ENCODE results near the gene ADK. TPM values are rescaled to one million over a fixed set of nuclear protein-coding genes. Genes with fewer than 3 reads are reported as not detected.
A peak's percentile ranks its signal among the peaks of the same experiment; 100 is the strongest.

The ADK gene
- total RNA-seq, 4 donors from 2014 or later: 15.9 to 28.8 (median 23.3) TPM

- no peak for DNase-seq
- intact Hi-C loops (cut with DNase I; ENCODE audit: low total_unique reads) (no loop called here), in situ Hi-C loops (cut with MboI; ENCODE audit: low sequenced_read_pairs in 4 of 4) (no loop called here)
- Histone ChIP-seq H3K4me1 (peaks cover 0 to 7% of the 10 kb centered on the region in 2 donors), H3K27me3 (no peaks in the 10 kb centered on the region), H3K4me3 (no peak overlapping the region), H3K36me3 (no peaks in the 10 kb centered on the region), H3K9me3 (no peaks in the 10 kb centered on the region), H3K27ac (no peak overlapping the region)
- no peak for ATAC-seq
- no peak for TF ChIP-seq CTCF (IDR thresholded peaks at IDR 0.05 in 4 of 5, conservative IDR thresholded peaks at IDR 0.05 in 1 of 5)
- no peak for TF ChIP-seq POLR2A (IDR thresholded peaks at IDR 0.05)
Measured at GRCh38 chr10:74419491-74419951, 268.5 kb downstream of the ADK start.

- peaks cover 0 to 7% of the 10 kb centered on the region in 2 donors for H3K4me1 ChIP-seq
- ATAC-seq (no peak), DNase-seq (no peak)
- in situ Hi-C loops (cut with MboI; ENCODE audit: low sequenced_read_pairs in 4 of 4) (no loop called here), intact Hi-C loops (cut with DNase I; ENCODE audit: low total_unique reads) (no loop called here)
- H3K9me3 ChIP-seq: no peaks in the 10 kb centered on the region
- H3K27me3 ChIP-seq: no peaks in the 10 kb centered on the region
- peak in 2 of 5 experiments; percentile 19 to 34 for TF ChIP-seq CTCF (IDR thresholded peaks at IDR 0.05 in 4 of 5, conservative IDR thresholded peaks at IDR 0.05 in 1 of 5)
- TF ChIP-seq POLR2A (IDR thresholded peaks at IDR 0.05): no peak
- no peak overlapping the region for H3K4me3 ChIP-seq
- no peaks in the 10 kb centered on the region for H3K36me3 ChIP-seq
- H3K27ac ChIP-seq: no peak overlapping the region
Measured at GRCh38 chr10:74419958-74420375, 268.9 kb downstream of the ADK start.

- no peaks in the 10 kb centered on the region for H3K4me1 ChIP-seq
- no peak overlapping the region for H3K27ac ChIP-seq
- H3K9me3 ChIP-seq: no peaks in the 10 kb centered on the region
- H3K4me3 ChIP-seq: no peak overlapping the region
- no peaks in the 10 kb centered on the region for H3K27me3 ChIP-seq
- H3K36me3 ChIP-seq: no peaks in the 10 kb centered on the region
- TF ChIP-seq CTCF (IDR thresholded peaks at IDR 0.05 in 4 of 5, conservative IDR thresholded peaks at IDR 0.05 in 1 of 5) (no peak), POLR2A (IDR thresholded peaks at IDR 0.05) (no peak)
- in situ Hi-C loops (cut with MboI; ENCODE audit: low sequenced_read_pairs in 4 of 4) (no loop called here), intact Hi-C loops (cut with DNase I; ENCODE audit: low total_unique reads) (no loop called here)
- no peak for ATAC-seq
- no peak for DNase-seq
Measured at GRCh38 chr10:74424565-74424964, 273.5 kb downstream of the ADK start.

GRCh38 chr10:74425456-74426001 is 274.5 kb downstream of the ADK start:
- ATAC-seq (no peak), DNase-seq (no peak)
- in situ Hi-C loops (cut with MboI; ENCODE audit: low sequenced_read_pairs in 4 of 4) (no loop called here), intact Hi-C loops (cut with DNase I; ENCODE audit: low total_unique reads) (no loop called here)
- Histone ChIP-seq H3K4me3 (no peak overlapping the region), H3K27me3 (no peaks in the 10 kb centered on the region), H3K4me1 (no peaks in the 10 kb centered on the region), H3K27ac (no peak overlapping the region), H3K36me3 (no peaks in the 10 kb centered on the region), H3K9me3 (no peaks in the 10 kb centered on the region)
- TF ChIP-seq CTCF (IDR thresholded peaks at IDR 0.05 in 4 of 5, conservative IDR thresholded peaks at IDR 0.05 in 1 of 5): no peak
- no peak for TF ChIP-seq POLR2A (IDR thresholded peaks at IDR 0.05)

- DNase-seq (no peak), ATAC-seq (no peak)
- Histone ChIP-seq H3K27me3 (no peaks in the 10 kb centered on the region), H3K27ac (no peak overlapping the region), H3K4me3 (no peak overlapping the region), H3K9me3 (no peaks in the 10 kb centered on the region), H3K4me1 (no peaks in the 10 kb centered on the region), H3K36me3 (no peaks in the 10 kb centered on the region)
- intact Hi-C loops (cut with DNase I; ENCODE audit: low total_unique reads) (no loop called here), in situ Hi-C loops (cut with MboI; ENCODE audit: low sequenced_read_pairs in 4 of 4) (no loop called here)
- TF ChIP-seq CTCF (IDR thresholded peaks at IDR 0.05 in 4 of 5, conservative IDR thresholded peaks at IDR 0.05 in 1 of 5) (no peak), POLR2A (IDR thresholded peaks at IDR 0.05) (no peak)
Measured at GRCh38 chr10:74431816-74432215, 280.8 kb downstream of the ADK start.
